ENCODE data around the gene SH3D19. TPM values are rescaled to one million over a fixed set of nuclear protein-coding genes. Genes with fewer than 3 reads are reported as not detected.

Gene SH3D19
- total RNA-seq, 1 experiment from 2014 or later: 29.7 TPM

DNA sequence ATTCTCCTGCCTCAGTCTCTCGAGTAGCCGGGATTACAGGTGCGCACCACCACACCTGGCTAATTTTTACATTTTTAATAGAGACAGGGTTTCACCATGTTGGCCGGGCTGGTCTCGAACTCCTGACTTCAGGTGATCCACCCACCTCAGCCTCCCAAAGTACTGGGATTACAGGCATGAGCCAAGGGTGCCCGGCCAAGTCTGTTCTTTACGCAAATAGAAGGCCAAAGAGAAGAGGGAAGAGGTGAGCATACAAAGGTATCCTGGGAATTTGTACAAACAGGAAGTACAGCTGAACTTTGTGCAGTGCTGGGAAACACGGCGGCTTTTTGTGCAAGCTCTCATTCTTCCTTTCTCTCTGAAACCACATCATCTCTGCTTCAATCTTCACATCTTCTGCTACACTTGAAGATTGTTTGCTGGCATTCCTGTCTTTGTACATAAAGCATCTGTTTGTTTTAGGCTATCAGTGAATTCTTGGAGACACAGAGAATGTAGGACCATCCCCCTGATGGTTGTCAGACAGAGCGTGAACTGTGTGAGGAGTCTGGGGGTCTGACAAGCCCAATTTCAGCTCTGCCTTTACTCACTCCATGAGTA, 120.4 kb downstream of the SH3D19 start:
- Histone ChIP-seq H3K27ac (ENCODE audit: insufficient read length, low read depth, low read length) (no peak overlapping the region), H4K8ac (replicated peaks; ENCODE audit: insufficient read length, low read depth, low read length) (no peak overlapping the region)
- H3K27me3 Mint-ChIP-seq (ENCODE audit: low read depth): no peaks in the 10 kb centered on the region

More for the DNA sequence above, 120.4 kb downstream of the SH3D19 start:
- no peak overlapping the region for H3K9ac ChIP-seq (ENCODE audit: extremely low read depth, insufficient read length, low read length)
- no peak overlapping the region for H2AFZ ChIP-seq (ENCODE audit: low read length)
- no peak overlapping the region for H3K23ac ChIP-seq (ENCODE audit: insufficient read length, low read depth, low read length)
- H3K4me1 ChIP-seq (ENCODE audit: insufficient read depth, low read length): peaks cover 2% of the 10 kb centered on the region
- H3K18ac ChIP-seq (ENCODE audit: insufficient read length, low read depth, low read length): no peak overlapping the region
- no peak overlapping the region for H4K91ac ChIP-seq (ENCODE audit: insufficient read length, low read depth, low read length)
- H3K27ac Mint-ChIP-seq: peak overlapping the region in 2 of 3 experiments; percentile 14 to 68; a peak in 2 of 7 replicates
- no peaks in the 10 kb centered on the region for H3K23me2 ChIP-seq (ENCODE audit: insufficient read length, low read depth, low read length, poor library complexity, severe bottlenecking)
- H2BK15ac ChIP-seq (ENCODE audit: low read depth, low read length): no peak overlapping the region
- no peaks in the 10 kb centered on the region for H3K9me3 ChIP-seq (ENCODE audit: control insufficient read depth, low read depth, low read length)
- no peak for DNase-seq
- no peaks in the 10 kb centered on the region for H3K79me1 ChIP-seq (ENCODE audit: insufficient read depth, low read depth, low read length, poor library complexity, severe bottlenecking)
- H3K4me3 Mint-ChIP-seq: no peak overlapping the region
- H2BK120ac ChIP-seq (ENCODE audit: low read depth, low read length, poor library complexity, severe bottlenecking): no peak overlapping the region
- no peak overlapping the region for H3T11ph ChIP-seq (ENCODE audit: low read length)
- no peaks in the 10 kb centered on the region for H3K9me3 Mint-ChIP-seq
- H2AK5ac ChIP-seq (ENCODE audit: insufficient read length, low read length): no peak overlapping the region
- no peak overlapping the region for H3K4me2 ChIP-seq (ENCODE audit: insufficient read depth, insufficient read length, low read length)
- H3K56ac ChIP-seq (ENCODE audit: insufficient read length, low read depth, low read length): no peak overlapping the region
- H3K79me2 ChIP-seq (ENCODE audit: insufficient read depth, low read length): 0 out of 2 replicates have a peak, but pooled peaks cover 2% of the 10 kb centered on the region
- no peak overlapping the region for H4K5ac ChIP-seq (ENCODE audit: insufficient read length, low read depth, low read length)
- no peaks in the 10 kb centered on the region for H3K27me3 ChIP-seq (ENCODE audit: insufficient read depth, low read length)
- H4K20me1 ChIP-seq (ENCODE audit: control insufficient read depth, insufficient read depth, insufficient read length): no peaks in the 10 kb centered on the region
- peaks cover 5 to 8% of the 10 kb centered on the region in 2 experiments; a peak in 3 of 4 replicates for H3K4me1 Mint-ChIP-seq
- H2BK12ac ChIP-seq (ENCODE audit: insufficient read length, low read depth, low read length): no peak overlapping the region
- WGBS (ENCODE audit: extremely low coverage, insufficient read length, low lambda C conversion rate): no CpG with 5 or more reads among the region's 10 CpGs
- H3K14ac ChIP-seq (ENCODE audit: insufficient read depth, low read length): no peak overlapping the region
- no peak overlapping the region for H2BK5ac ChIP-seq (ENCODE audit: insufficient read length, low read length)
- H2BK20ac ChIP-seq (ENCODE audit: low read depth, low read length, poor library complexity, severe bottlenecking): no peak overlapping the region
- H3K4ac ChIP-seq (ENCODE audit: low read depth, low read length): no peak overlapping the region
- no peaks in the 10 kb centered on the region for H3K36me3 Mint-ChIP-seq (ENCODE audit: insufficient read depth in 1 of 3, low read depth in 3 of 3)
- no peak for TF ChIP-seq CTCF (conservative IDR thresholded peaks at IDR 0.05)

Measured in H9 (cell line).